GM19395 (cell line): Measurements from ENCODE around the gene RPS8.
"Not testable (repeated sequence)": the region's sequence is repeated elsewhere in the genome, so short reads cannot be mapped to it uniquely, and the experiment has no call there.

ENCODE experiments used
- ATAC-seq: cut with Tn5 transposase; IDR thresholded peaks from one replicate; pipeline ENCODE4 v1.9.1; 2021; ENCODE audit warnings: mild to moderate bottlenecking, moderate library complexity; ENCODE audit not compliant: unreplicated experiment

RPS8 gene

DNA sequence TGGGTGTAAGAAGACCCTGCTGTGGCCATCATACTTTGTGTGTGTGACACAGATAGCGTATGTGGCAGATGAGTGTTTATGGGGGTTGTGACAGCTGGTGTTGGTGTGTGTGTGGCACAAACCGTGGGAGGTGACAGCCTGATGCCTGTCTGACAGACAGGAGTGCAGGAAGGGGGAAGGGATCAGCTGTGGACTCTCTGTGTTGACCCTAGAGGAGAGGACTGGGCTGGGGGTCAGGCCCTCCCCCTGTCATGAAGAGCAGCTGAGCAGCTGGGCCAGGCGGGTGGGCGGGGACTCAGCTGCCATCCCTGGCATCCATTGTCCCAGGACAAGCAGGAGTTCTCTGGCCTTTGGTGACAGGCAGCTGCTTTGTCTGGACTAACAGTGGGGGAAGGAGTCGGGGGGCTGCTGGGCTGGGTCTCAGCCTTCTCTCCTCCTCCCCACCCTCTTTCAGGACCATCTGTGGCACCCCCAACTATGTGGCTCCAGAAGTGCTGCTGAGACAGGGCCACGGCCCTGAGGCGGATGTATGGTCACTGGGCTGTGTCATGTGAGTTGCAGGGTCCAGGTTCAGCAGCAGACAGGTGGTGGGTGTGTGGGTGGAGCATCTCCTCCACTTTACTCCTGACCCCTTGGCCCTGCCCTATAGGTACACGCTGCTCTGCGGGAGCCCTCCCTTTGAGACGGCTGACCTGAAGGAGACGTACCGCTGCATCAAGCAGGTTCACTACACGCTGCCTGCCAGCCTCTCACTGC, 27.1 kb downstream of the RPS8 start:
- ATAC-seq: no peak

DNA sequence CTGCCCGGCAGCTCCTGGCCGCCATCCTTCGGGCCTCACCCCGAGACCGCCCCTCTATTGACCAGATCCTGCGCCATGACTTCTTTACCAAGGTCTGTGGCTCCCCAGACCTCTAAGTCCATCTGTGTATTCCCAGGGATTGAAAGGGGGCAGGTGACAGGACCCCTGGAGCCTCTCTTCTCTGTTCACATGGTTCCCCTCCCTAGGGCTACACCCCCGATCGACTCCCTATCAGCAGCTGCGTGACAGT, 27.6 kb downstream of the RPS8 start:
- ATAC-seq: no peak

DNA sequence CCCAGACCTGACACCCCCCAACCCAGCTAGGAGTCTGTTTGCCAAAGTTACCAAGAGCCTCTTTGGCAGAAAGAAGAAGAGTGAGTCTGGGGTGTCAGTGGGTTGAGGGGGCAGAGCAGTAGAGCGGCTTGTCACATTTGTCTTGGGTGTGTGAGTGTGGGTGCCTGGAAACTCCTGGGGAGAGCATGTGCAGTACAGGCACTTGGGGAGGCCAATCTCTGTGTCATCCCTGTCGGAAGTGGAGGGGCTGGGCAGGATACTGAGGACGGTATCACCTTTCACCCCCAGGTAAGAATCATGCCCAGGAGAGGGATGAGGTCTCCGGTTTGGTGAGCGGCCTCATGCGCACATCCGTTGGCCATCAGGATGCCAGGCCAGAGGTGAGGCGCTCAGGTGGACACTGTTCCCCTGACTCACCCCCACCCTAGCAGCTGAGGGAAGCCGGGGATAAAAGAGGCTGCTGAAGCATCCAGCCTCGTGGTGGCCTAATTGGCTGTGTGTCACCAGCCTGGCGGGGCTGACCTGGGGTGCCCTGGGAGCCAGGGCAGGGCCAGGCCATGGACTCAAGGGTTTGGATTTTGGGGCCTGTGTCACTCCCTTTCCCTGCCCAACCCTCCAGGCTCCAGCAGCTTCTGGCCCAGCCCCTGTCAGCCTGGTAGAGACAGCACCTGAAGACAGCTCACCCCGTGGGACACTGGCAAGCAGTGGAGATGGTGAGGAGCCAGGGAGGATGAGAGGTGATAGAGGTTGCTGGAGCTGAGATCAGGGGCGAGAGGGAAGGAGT, 28.2 kb downstream of the RPS8 start:
- no peak for ATAC-seq

DNA sequence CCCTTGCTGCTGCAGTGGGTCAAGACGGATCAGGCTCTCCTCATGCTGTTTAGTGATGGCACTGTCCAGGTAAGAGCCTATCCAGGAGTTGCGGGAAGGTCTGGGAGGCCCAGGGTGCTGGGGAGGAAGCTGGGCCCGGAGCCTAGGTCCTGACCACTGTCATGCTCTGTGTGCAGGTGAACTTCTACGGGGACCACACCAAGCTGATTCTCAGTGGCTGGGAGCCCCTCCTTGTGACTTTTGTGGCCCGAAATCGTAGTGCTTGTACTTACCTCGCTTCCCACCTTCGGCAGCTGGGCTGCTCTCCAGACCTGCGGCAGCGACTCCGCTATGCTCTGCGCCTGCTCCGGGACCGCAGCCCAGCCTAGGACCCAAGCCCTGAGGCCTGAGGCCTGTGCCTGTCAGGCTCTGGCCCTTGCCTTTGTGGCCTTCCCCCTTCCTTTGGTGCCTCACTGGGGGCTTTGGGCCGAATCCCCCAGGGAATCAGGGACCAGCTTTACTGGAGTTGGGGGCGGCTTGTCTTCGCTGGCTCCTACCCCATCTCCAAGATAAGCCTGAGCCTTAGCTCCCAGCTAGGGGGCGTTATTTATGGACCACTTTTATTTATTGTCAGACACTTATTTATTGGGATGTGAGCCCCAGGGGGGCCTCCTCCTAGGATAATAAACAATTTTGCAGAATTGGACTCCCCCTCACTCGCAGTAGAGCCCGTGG, 30.1 kb downstream of the RPS8 start:
- ATAC-seq: no peak

DNA sequence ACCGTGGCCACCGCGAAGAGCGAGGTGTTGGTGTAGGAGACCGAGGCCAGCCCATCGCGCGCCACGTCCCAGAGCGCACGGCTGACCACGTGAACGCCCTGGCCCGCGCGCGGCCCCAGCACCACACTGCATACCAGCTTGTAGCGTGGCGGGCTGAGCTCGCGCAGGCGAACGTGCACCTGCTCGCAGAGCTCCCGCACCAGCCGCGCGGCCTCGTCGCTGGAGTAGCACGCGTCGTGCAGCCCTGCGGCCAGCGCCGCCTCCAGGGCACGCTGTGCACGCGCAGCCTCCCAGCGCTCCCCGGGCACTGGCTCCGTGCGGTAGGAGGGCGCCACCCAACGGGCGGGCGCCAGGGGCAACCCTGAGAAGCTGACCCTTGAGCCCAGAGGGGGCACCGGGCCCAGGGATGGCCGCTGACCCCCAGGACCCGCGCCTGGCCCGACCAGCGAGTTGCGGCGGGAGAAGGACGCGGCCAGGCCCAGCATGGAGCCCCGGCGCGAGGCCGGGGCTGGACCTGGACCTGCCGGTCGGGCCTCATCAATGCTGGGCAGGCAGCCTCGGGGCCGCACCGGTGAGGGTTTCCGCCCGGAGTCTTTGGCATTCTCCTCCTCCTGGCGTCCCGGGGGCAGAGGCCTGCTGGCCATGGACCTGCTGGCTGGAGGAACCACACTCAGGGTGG, 30.8 kb downstream of the RPS8 start:
- no peak for ATAC-seq

- ATAC-seq: no peak
These were observed 31.5 kb downstream of the RPS8 start, which contains the start of gene DYNLT4 for GRCh38 chr1:44806704-44807363. TSS of gene DYNLT4 (minus strand) at chr1:44807351. CDS start at chr1:44806668, 683 bp downstream.

DNA sequence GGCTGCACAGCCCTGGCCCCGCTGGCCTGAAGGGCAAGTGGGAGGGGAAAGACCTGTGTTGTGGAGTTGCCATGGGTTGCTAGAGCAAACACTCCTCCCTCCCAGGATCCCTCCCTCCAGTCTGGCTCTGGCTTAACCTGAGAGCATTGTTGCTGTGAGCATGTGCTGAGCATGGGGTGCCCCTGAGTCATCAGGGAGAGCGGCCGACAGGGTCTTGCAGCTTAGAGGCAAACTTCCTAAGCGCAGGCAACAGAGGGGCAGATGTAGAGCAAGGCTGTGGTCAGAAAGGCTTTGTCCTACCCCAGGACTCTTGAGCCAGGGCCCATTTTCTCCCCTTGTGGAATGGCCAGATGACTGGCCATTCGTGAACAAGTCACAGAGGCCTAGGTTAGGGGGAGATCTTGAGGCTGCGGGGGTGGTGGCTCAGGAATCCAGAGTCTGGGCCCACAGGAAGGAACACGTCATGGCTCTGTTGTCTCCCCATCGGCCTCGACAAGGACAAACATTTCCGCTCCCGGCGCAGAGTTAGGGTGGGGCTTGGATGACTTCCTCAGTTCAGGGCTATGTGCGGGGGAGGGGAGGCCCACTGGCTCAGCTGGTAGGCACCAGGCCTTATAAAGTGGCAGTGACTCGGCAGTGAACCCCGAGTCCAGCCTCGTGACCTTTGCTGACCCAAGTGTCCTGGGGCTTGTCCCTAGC, 32.2 kb downstream of the RPS8 start:
- ATAC-seq: peak; percentile 37

GRCh38 chr1:44808063-44808937, 33.0 kb downstream of the RPS8 start, which contains the start of gene BTBD19:
TSS of gene BTBD19 (plus strand) at chr1:44808523. CDS start at chr1:44808821, 298 bp downstream.
- ATAC-seq: peak; percentile 33

GRCh38 chr1:44808938-44809917, 33.9 kb downstream of the RPS8 start:
- peak; percentile 63 for ATAC-seq

DNA sequence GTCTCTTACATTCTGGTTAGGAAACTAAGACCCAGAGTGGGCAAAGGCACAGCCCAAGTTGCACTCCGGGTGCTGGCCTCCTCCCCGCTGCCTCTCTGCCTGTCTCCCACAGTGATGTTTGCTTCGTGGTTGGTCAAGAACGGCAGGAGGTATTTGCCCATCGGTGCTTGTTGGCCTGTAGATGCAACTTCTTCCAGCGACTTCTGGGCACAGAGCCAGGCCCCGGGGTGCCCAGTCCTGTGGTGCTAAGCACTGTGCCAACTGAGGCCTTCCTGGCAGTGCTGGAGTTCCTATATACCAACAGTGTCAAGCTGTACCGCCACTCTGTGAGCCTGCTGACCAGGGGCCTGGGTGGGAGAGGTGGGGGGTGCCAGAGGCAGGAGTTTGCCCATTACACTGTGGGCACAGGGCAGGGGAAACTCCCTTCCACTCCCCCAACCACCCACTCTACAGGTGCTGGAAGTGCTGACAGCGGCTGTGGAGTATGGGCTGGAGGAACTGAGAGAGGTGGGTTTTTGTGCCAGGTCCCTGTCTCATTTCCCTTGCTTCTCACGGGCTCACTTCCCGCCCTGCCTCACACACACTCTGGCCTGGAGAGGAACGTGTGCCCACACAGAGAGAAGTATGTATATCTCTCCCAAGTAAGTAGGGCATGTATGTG, 34.9 kb downstream of the RPS8 start:
- ATAC-seq: no peak

GRCh38 chr1:44810762-44811105, 35.4 kb downstream of the RPS8 start:
- ATAC-seq: not testable (repeated sequence)

DNA sequence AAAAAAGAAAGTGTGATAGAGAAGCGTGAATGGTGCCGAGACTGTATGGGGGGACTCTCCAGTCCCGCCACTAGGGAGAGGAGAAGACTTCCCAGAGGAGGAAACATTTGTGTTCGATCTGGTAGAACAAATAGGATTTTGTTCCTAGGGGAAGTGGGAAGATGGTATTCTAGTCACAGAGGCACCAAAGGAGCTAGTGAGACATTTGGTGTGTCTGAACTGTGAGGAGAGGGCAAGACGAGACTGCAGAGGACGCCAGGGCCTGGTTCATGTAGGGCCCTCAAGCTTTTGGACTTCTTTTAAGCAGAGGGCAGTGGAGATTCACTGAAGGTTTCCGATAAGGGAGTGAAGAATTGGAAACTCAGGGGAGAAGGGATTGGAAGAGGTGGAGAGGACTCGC, 35.9 kb downstream of the RPS8 start:
- no peak for ATAC-seq

GRCh38 chr1:44812822-44813543, 37.6 kb downstream of the RPS8 start:
- ATAC-seq: no peak

GRCh38 chr1:44815926-44816325, 40.6 kb downstream of the RPS8 start:
- not testable (repeated sequence) for ATAC-seq

GRCh38 chr1:44817307-44817706, 42.0 kb downstream of the RPS8 start:
- no peak for ATAC-seq

DNA sequence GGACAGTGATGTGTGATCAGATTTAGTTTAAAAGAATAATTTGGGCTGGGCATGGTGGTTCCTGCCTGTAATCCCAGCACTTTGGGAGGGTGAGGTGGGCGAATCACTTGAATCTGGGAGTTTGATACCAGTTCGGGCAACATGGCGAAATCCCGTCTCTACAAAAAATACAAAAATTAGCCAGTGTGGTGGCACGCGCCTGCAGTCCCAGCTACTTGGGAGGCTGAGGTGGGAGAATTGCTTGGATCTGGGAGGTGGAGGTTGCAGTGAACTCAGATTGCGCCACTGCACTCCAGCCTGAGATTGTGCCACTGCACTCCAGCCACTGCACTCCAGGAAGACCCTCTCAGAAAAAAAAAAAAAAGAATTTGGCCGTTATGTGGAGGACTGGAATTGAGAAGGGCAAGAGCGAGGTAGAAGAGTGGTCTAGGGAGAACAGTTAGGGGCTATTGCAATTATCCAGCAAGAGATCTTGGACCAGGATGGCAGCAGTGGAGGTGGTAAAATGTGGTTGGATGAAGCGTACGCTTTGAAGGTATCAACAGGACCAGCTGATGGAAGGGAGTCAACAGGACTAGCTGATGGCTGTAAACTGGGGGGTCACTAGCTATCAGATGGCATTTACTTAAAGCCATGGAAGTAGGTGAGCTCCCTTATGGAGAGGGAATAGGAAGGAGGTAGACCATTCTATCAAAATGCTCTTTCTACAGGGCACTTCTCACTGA, 42.6 kb downstream of the RPS8 start:
- no peak for ATAC-seq
